A549 treated with AZD9567 at 1 μM for 4 hours (cell line): ENCODE data around the gene FOXD1. TPM values are rescaled to one million over a fixed set of nuclear protein-coding genes. Genes with fewer than 3 reads are reported as not detected.

Experiments
- total RNA-seq: library from RNA; stranded (reverse); fragments of 200-300 nt; extraction: Qiagen RNA extraction; gene quantifications from 5 replicates; pipeline ENCODE4 v1.2.3, GENCODE V29; 2022; ENCODE audit not compliant: insufficient read depth

Gene FOXD1
- 11.6 to 21.8 TPM (median 17.7 TPM) in 5 replicates for total RNA-seq

GRCh38 chr5:73448463-73449136, at the start of gene FOXD1:
FOXD1 (minus strand) TSS chr5:73448777; CDS start chr5:73448362, 415 bp downstream.

Other genes with a start within 250 kb of the FOXD1 start
- gene BTF3, start 49.7 kb upstream of the FOXD1 start, total RNA-seq: 1,078 to 1,099 TPM (median 1,081 TPM) in 5 replicates
- gene ANKRA2, start 116.9 kb upstream of the FOXD1 start, total RNA-seq: 10.3 to 14.9 TPM (median 11.1 TPM) in 5 replicates
- gene UTP15, start 117.0 kb upstream of the FOXD1 start, total RNA-seq: 20.6 to 23.7 TPM (median 23.1 TPM) in 5 replicates
- 6.8 to 11.7 TPM (median 10.3 TPM) in 5 replicates for gene ARHGEF28, start 177.4 kb upstream of the FOXD1 start, total RNA-seq